Loucy (cell line): Measurements from ENCODE around the gene LILRB4.

Experiments used
- H2AFZ ChIP-seq: fragments of 200-600 bp; sonication (generic); 2 replicates; pipeline ENCODE4 v1.6.0; 2016; ENCODE audit warnings: antibody characterized with exemption, mild to moderate bottlenecking, low read length, moderate library complexity
- H3F3A ChIP-seq: fragments of 200-600 bp; 2 replicates; pipeline ENCODE4 v1.6.0; 2016; ENCODE audit warnings: antibody characterized with exemption, low read depth, mild to moderate bottlenecking
- H3K27me3 ChIP-seq: fragments of 200-600 bp; sonication (generic); 2 replicates; pipeline ENCODE4 v1.6.1; 2014; ENCODE audit warnings: low read length, mild to moderate bottlenecking; ENCODE audit not compliant: insufficient read depth, poor library complexity, severe bottlenecking
- H3K36me3 ChIP-seq: fragments of 200-600 bp; sonication (generic); 2 replicates; pipeline ENCODE4 v1.6.1; 2016; ENCODE audit warnings: low read length; ENCODE audit not compliant: insufficient read depth
- H3K4me1 ChIP-seq: fragments of 200-600 bp; sonication (generic); 2 replicates; pipeline ENCODE4 v1.5.1; 2014; ENCODE audit warnings: low read length, mild to moderate bottlenecking; ENCODE audit not compliant: insufficient read depth, poor library complexity, severe bottlenecking
- H3K4me2 ChIP-seq: fragments of 200-600 bp; sonication (generic); 2 replicates; pipeline ENCODE4 v1.6.0; 2014; ENCODE audit warnings: antibody characterized with exemption, low read length, low read depth, mild to moderate bottlenecking; ENCODE audit not compliant: poor library complexity, severe bottlenecking
- H3K4me3 ChIP-seq: fragments of 200-600 bp; sonication (generic); 2 replicates; pipeline ENCODE4 v1.5.1; 2014; ENCODE audit warnings: low read length, mild to moderate bottlenecking, mixed read lengths; ENCODE audit not compliant: poor library complexity, severe bottlenecking
- H3K79me2 ChIP-seq: fragments of 200-600 bp; sonication (generic); 2 replicates; pipeline ENCODE4 v1.6.1; 2014; ENCODE audit warnings: low read length; ENCODE audit not compliant: insufficient read depth
- H3K9ac ChIP-seq: fragments of 200-600 bp; sonication (generic); 2 replicates; pipeline ENCODE4 v1.6.0; 2014; ENCODE audit warnings: mild to moderate bottlenecking, low read depth, low read length, moderate library complexity; ENCODE audit not compliant: poor library complexity, severe bottlenecking
- H3K9me2 ChIP-seq: fragments of 200-600 bp; sonication (generic); replicated peaks from 2 replicates; pipeline ENCODE4 v1.6.1; 2016; ENCODE audit warnings: low read depth, low read length, mixed read lengths
- H3K9me3 ChIP-seq: fragments of 200-600 bp; sonication (generic); 2 replicates; pipeline ENCODE4 v1.6.1; 2014; ENCODE audit warnings: mild to moderate bottlenecking, antibody characterized with exemption, low read length, low read depth; ENCODE audit not compliant: insufficient read depth
- H4K20me1 ChIP-seq: fragments of 200-600 bp; sonication (generic); 2 replicates; pipeline ENCODE4 v1.6.0; 2014; ENCODE audit warnings: antibody characterized with exemption, low read length, mild to moderate bottlenecking; ENCODE audit not compliant: insufficient read depth, poor library complexity, severe bottlenecking
- CTCF ChIP-seq: fragments of 200-600 bp; sonication (generic); conservative IDR thresholded peaks from 2 replicates; pipeline ENCODE4 v1.5.1; 2014; ENCODE audit warnings: mild to moderate bottlenecking, antibody characterized with exemption, low read length
- EZH2phosphoT487 ChIP-seq: fragments of 200-600 bp; IDR thresholded peaks from 2 replicates; pipeline ENCODE4 v1.6.1; 2018; ENCODE audit warnings: antibody characterized with exemption, mild to moderate bottlenecking, moderate library complexity, borderline replicate concordance

Gene LILRB4

GRCh38 chr19:54682306-54682856 lies 19.6 kb downstream of the LILRB4 start:
- H2AFZ ChIP-seq = no peak overlapping the region
- no peaks in the 10 kb centered on the region for H3K9me3 ChIP-seq

GRCh38 chr19:54684527-54684926 lies 21.7 kb downstream of the LILRB4 start:
- Histone ChIP-seq H3K9ac (no peak overlapping the region), H3K9me2 (no peaks in the 10 kb centered on the region), H2AFZ (no peak overlapping the region), H3K27me3 (no peaks in the 10 kb centered on the region), H3K36me3 (no peaks in the 10 kb centered on the region), H3K4me1 (no peaks in the 10 kb centered on the region), H3K4me3 (no peak overlapping the region), H3K79me2 (no peaks in the 10 kb centered on the region), H3K9me3 (no peaks in the 10 kb centered on the region), H3F3A (no peaks in the 10 kb centered on the region), H3K4me2 (no peak overlapping the region), H4K20me1 (no peaks in the 10 kb centered on the region)
- no peak for TF ChIP-seq EZH2phosphoT487
- no peak for TF ChIP-seq CTCF

More at GRCh38 chr19:54682306-54682856, 19.6 kb downstream of the LILRB4 start:
- no peaks in the 10 kb centered on the region for H3K36me3 ChIP-seq
- H3K4me2 ChIP-seq = no peak overlapping the region
- TF ChIP-seq CTCF (no peak), EZH2phosphoT487 (no peak)
- H3F3A ChIP-seq = no peaks in the 10 kb centered on the region
- H3K9ac ChIP-seq = no peak overlapping the region
- H3K79me2 ChIP-seq = no peaks in the 10 kb centered on the region
- no peaks in the 10 kb centered on the region for H3K27me3 ChIP-seq
- no peaks in the 10 kb centered on the region for H3K9me2 ChIP-seq
- no peak overlapping the region for H3K4me3 ChIP-seq
- no peaks in the 10 kb centered on the region for H3K4me1 ChIP-seq
- H4K20me1 ChIP-seq = no peaks in the 10 kb centered on the region

- H3K9me2 ChIP-seq = no peaks in the 10 kb centered on the region
- H3K79me2 ChIP-seq = no peaks in the 10 kb centered on the region
- no peak overlapping the region for H3K4me2 ChIP-seq
- no peak overlapping the region for H2AFZ ChIP-seq
- no peak overlapping the region for H3K4me3 ChIP-seq
- no peaks in the 10 kb centered on the region for H3F3A ChIP-seq
- H3K9ac ChIP-seq = no peak overlapping the region
- H3K36me3 ChIP-seq = no peaks in the 10 kb centered on the region
- H3K4me1 ChIP-seq = no peaks in the 10 kb centered on the region
- H4K20me1 ChIP-seq = no peaks in the 10 kb centered on the region
- no peaks in the 10 kb centered on the region for H3K27me3 ChIP-seq
- no peak for TF ChIP-seq CTCF
- TF ChIP-seq EZH2phosphoT487 = no peak
- no peaks in the 10 kb centered on the region for H3K9me3 ChIP-seq
These were observed 29.0 kb downstream of the LILRB4 start for GRCh38 chr19:54691582-54692297.
